Ascending aorta (tissue), 2 donors: Measurements from ENCODE around the gene TNP1. TPM values are rescaled to one million over a fixed set of nuclear protein-coding genes. Genes with fewer than 3 reads are reported as not detected.

Source experiments
- DNase-seq, 2 donors: peaks; one replicate each; pipeline ENCODE4 v3.0.0-alpha.2; 2019; ENCODE audit warnings: low spot score in 2 of 2
- H3K27ac ChIP-seq, 2 donors: fragments of 200-600 bp; sonication (generic); one replicate each; pipeline ENCODE4 v1.5.1; 2016 to 2017; ENCODE audit warnings: mild to moderate bottlenecking in 1 of 2
- H3K27me3 ChIP-seq: fragments of 200-600 bp; sonication (generic); one replicate; pipeline ENCODE4 v1.5.1; 2017
- H3K36me3 ChIP-seq, 2 donors: fragments of 200-600 bp; sonication (generic); one replicate each; pipeline ENCODE4 v1.5.1; 2016
- H3K4me1 ChIP-seq, 2 donors: fragments of 200-600 bp; sonication (generic); one replicate each; pipeline ENCODE4 v1.5.1; 2016 to 2017; ENCODE audit warnings: mild to moderate bottlenecking in 1 of 2
- H3K4me3 ChIP-seq, 2 donors: fragments of 200-600 bp; sonication (generic); one replicate each; pipeline ENCODE4 v1.5.1; 2016 to 2017; ENCODE audit warnings: mild to moderate bottlenecking in 1 of 2
- H3K9me3 ChIP-seq, 2 donors: fragments of 200-600 bp; sonication (generic); one replicate each; pipeline ENCODE4 v1.5.1; 2016
- intact Hi-C: fragments of 100-400 bp; cut with DNase I; formaldehyde crosslinking; loops from one replicate; pipeline ENCODE4 v1.15.1; 2023
- total RNA-seq: library from RNA; depleted of rRNA; stranded (reverse); fragments of >200 nt; gene quantifications from one replicate; pipeline ENCODE4 v1.1.0, GENCODE V29; 2016
- TF ChIP-seq, protein P1 (sequence below), 3 experiments: fragments of 200-600 bp in 2 of 3; fragments of 450-650 bp in 1 of 3; sonication (generic) in 2 of 3; IDR thresholded peaks; one replicate each; pipeline ENCODE4 v1.5.1; 2016 to 2019; ENCODE audit warnings: antibody characterized with exemption in 3 of 3, mild to moderate bottlenecking in 1 of 3, moderate library complexity in 1 of 3

The TNP1 gene
- total RNA-seq, 1 donor from 2014 or later: not detected

DNA sequence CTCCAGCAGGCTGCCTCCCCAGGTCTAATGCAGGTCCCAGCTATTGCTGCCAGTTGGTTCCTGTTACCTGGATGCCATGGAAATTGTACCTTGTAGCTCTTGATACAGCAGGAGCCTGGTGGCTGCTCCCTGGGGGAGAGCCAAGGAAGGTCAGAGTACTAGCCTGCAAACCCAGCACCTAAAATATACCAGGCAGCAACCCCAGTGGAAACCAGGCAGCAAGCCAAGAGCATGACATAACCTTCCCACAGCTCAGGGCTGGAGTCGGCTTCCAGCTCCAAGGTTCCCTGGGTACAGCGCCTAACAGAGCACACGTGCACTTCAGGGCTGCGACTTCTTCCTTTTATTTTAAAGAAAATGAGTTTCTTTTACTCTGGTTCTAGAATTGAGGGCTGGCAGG, 30.3 kb downstream of the TNP1 start:
- no peak overlapping the region for H3K4me3 ChIP-seq
- no peaks in the 10 kb centered on the region for H3K36me3 ChIP-seq
- H3K9me3 ChIP-seq: no peaks in the 10 kb centered on the region
- intact Hi-C loops: loop anchor here (5.0 kb wide), 1 partner anchor 37 kb away; no protein-coding TSS in a partner anchor
- H3K4me1 ChIP-seq: peaks cover 11 to 29% of the 10 kb centered on the region in 2 donors
- peak; percentile 28 to 89 for DNase-seq
- peak overlapping the region in 1 of 2 donors; percentile 6 for H3K27ac ChIP-seq
- TF ChIP-seq, protein P1, sequence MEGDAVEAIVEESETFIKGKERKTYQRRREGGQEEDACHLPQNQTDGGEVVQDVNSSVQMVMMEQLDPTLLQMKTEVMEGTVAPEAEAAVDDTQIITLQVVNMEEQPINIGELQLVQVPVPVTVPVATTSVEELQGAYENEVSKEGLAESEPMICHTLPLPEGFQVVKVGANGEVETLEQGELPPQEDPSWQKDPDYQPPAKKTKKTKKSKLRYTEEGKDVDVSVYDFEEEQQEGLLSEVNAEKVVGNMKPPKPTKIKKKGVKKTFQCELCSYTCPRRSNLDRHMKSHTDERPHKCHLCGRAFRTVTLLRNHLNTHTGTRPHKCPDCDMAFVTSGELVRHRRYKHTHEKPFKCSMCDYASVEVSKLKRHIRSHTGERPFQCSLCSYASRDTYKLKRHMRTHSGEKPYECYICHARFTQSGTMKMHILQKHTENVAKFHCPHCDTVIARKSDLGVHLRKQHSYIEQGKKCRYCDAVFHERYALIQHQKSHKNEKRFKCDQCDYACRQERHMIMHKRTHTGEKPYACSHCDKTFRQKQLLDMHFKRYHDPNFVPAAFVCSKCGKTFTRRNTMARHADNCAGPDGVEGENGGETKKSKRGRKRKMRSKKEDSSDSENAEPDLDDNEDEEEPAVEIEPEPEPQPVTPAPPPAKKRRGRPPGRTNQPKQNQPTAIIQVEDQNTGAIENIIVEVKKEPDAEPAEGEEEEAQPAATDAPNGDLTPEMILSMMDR (IDR thresholded peaks at IDR 0.05): no peak
- no peaks in the 10 kb centered on the region for H3K27me3 ChIP-seq

DNA sequence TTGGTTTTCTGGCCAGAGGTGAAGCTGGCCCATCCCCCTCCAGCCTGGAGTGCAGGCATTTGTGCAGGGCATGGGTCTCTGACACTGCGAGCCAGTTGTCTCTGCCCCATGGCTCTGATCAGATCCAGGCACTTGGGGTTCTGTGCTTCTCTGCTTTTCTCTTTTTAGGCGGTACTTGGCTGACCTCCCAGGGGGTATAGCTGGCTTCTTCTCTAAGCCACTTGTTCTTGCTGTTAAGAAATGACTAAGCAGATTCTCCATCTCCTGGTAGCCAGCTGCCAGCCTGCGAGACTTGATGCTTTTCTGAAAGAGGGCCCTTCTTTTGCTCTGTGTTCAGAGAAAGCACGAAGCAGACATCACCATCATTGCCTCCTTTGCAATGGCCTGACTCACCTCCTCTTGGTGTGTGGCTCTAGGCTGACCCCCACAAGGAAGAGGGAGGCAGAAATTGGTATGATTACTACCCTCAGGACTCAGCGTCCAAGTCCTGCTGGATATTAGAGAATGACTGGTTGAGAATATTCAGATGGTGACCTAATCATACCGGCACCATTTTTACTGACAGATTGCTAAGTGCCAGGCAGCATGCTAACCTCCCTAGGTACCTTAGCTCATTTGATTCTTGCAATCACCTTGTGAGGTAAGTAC, 32.7 kb downstream of the TNP1 start:
- peak overlapping the region; percentile 26 to 58 for H3K27ac ChIP-seq
- no peaks in the 10 kb centered on the region for H3K36me3 ChIP-seq
- H3K4me1 ChIP-seq: peaks cover 11 to 23% of the 10 kb centered on the region in 2 donors
- intact Hi-C loops: loop anchor here (5.0 kb wide), 1 partner anchor 35 kb away; no protein-coding TSS in a partner anchor
- DNase-seq: no peak
- H3K9me3 ChIP-seq: no peaks in the 10 kb centered on the region
- H3K27me3 ChIP-seq: no peaks in the 10 kb centered on the region
- TF ChIP-seq, protein P1 (IDR thresholded peaks at IDR 0.05): no peak
- H3K4me3 ChIP-seq: no peak overlapping the region

DNA sequence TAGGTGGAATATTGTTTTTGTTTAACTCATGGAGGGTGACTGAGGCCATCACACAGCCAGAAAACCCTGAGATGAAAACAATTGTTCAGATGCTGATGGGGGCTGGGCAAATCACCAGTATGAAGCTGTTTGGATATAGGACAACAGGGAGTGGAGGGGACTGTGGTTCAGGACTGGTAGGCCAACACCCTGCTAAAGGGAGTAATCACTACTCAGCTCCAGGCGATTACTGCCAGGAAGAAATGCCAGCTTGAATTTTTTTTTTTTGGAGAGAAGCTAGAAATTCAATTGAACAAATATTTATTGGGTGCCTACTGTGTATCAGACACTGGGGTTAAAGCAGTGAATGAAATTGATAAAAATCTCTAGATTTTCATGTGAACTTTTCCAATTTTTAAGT, 37.4 kb downstream of the TNP1 start:
- H3K4me1 ChIP-seq: peaks cover 0 to 7% of the 10 kb centered on the region in 2 donors
- intact Hi-C loops: no loop called here
- no peak for DNase-seq

DNA sequence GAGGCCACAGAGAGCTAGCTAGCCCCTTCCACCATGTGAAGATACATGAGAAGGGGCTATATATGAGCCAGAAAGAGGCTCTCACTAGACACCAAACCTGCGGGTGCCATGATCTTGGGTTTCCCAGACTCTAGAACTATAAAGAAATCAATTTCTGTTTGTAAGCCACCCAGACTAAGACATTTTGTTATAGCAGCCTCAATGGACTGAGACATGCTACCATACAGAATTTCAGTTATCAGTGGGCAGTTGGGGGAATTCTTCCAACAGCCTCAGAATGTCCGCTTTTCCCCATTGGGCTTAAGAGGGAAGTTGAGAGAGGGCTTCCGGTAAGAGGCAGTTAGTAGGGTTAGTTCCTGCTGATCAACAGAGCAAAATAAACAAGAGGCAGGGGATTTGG, 39.2 kb downstream of the TNP1 start:
- H3K27me3 ChIP-seq: no peaks in the 10 kb centered on the region
- intact Hi-C loops: no loop called here
- no peaks in the 10 kb centered on the region for H3K9me3 ChIP-seq
- no peak for DNase-seq
- TF ChIP-seq, protein P1 (IDR thresholded peaks at IDR 0.05): no peak
- H3K4me3 ChIP-seq: no peak overlapping the region
- no peaks in the 10 kb centered on the region for H3K4me1 ChIP-seq
- H3K36me3 ChIP-seq: no peaks in the 10 kb centered on the region
- no peak overlapping the region for H3K27ac ChIP-seq

More for the DNA sequence above, 37.4 kb downstream of the TNP1 start:
- Histone ChIP-seq H3K27me3 (no peaks in the 10 kb centered on the region), H3K27ac (no peak overlapping the region), H3K9me3 (no peaks in the 10 kb centered on the region), H3K4me3 (no peak overlapping the region), H3K36me3 (no peaks in the 10 kb centered on the region)
- TF ChIP-seq, protein P1 (IDR thresholded peaks at IDR 0.05): no peak

DNA sequence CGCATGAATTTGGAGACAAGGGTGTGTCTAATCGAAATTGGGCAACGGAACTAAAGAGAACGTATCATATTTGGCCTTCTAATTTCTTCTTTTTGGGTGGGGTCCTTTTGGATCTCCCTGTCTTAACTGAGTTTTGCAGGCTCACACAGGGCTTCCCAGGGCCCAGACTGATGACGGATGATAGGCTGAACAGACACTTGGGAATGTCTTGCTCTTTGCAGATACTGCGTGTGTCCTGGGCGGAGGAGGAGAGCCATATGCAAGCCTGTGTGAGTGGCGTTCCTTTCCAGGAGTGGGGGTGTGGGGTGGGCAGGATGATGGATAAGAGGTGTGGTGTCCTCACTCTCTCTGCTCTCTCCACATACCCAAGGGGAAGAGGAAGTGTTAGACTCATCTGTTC, 40.1 kb downstream of the TNP1 start:
- no peak for DNase-seq
- Histone ChIP-seq H3K4me1 (no peaks in the 10 kb centered on the region), H3K27me3 (no peaks in the 10 kb centered on the region), H3K4me3 (no peak overlapping the region), H3K9me3 (no peaks in the 10 kb centered on the region), H3K27ac (no peak overlapping the region), H3K36me3 (no peaks in the 10 kb centered on the region)
- intact Hi-C loops: no loop called here
- TF ChIP-seq, protein P1 (IDR thresholded peaks at IDR 0.05): no peak
